Neural crest cell (in vitro differentiated cells): ENCODE data around the gene HOXA3. TPM values are rescaled to one million over a fixed set of nuclear protein-coding genes. Genes with fewer than 3 reads are reported as not detected.

Source experiments
- DNase-seq: peaks from one replicate; pipeline ENCODE4 v3.0.0; 2021; ENCODE audit warnings: low read depth, mixed read lengths, low spot score
- H3K27ac Mint-ChIP-seq: one replicate; pipeline ENCODE4 v1.8.0; 2021; ENCODE audit warnings: mild to moderate bottlenecking, mixed read lengths; ENCODE audit not compliant: unreplicated experiment
- H3K27me3 Mint-ChIP-seq: 2 replicates; pipeline ENCODE4 v1.8.0; 2021; ENCODE audit warnings: low read depth, mild to moderate bottlenecking, mixed read lengths
- H3K36me3 Mint-ChIP-seq: 2 replicates; pipeline ENCODE4 v1.8.0; 2021; ENCODE audit warnings: low read depth, mild to moderate bottlenecking, mixed read lengths
- H3K4me1 Mint-ChIP-seq: 2 replicates; pipeline ENCODE4 v1.8.0; 2021; ENCODE audit warnings: mixed read lengths
- H3K4me3 Mint-ChIP-seq: one replicate; pipeline ENCODE4 v1.8.0; 2021; ENCODE audit warnings: mild to moderate bottlenecking, mixed read lengths
- H3K9me3 Mint-ChIP-seq: 2 replicates; pipeline ENCODE4 v1.8.0; 2021; ENCODE audit warnings: mixed read lengths
- total RNA-seq: library from RNA; stranded (reverse); gene quantifications from 2 replicates; pipeline ENCODE4 v1.2.1, GENCODE V29; 2021
- TF ChIP-seq, protein P1 (sequence below): fragments of 200-600 bp; sonication (generic); conservative IDR thresholded peaks from 2 replicates; pipeline ENCODE4 v1.5.0; 2021; ENCODE audit warnings: antibody characterized with exemption, mild to moderate bottlenecking

The HOXA3 gene
- total RNA-seq, 1 donor from 2014 or later: 10.6 TPM

GRCh38 chr7:27145914-27146412 lies 6.4 kb downstream of the HOXA3 start:
- Mint-ChIP-seq H3K27me3 (peaks cover 100% of the 10 kb centered on the region), H3K4me1 (peaks cover 34% of the 10 kb centered on the region), H3K27ac (peak overlapping the region; percentile 22), H3K36me3 (peaks cover 5% of the 10 kb centered on the region), H3K9me3 (peaks cover 4% of the 10 kb centered on the region), H3K4me3 (peak overlapping the region; percentile 83)
- DNase-seq: no peak
- TF ChIP-seq, protein P1, sequence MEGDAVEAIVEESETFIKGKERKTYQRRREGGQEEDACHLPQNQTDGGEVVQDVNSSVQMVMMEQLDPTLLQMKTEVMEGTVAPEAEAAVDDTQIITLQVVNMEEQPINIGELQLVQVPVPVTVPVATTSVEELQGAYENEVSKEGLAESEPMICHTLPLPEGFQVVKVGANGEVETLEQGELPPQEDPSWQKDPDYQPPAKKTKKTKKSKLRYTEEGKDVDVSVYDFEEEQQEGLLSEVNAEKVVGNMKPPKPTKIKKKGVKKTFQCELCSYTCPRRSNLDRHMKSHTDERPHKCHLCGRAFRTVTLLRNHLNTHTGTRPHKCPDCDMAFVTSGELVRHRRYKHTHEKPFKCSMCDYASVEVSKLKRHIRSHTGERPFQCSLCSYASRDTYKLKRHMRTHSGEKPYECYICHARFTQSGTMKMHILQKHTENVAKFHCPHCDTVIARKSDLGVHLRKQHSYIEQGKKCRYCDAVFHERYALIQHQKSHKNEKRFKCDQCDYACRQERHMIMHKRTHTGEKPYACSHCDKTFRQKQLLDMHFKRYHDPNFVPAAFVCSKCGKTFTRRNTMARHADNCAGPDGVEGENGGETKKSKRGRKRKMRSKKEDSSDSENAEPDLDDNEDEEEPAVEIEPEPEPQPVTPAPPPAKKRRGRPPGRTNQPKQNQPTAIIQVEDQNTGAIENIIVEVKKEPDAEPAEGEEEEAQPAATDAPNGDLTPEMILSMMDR: no peak

GRCh38 chr7:27145165-27145913 lies 7.0 kb downstream of the HOXA3 start:
- H3K9me3 Mint-ChIP-seq: peaks cover 4% of the 10 kb centered on the region
- peak overlapping the region; percentile 83 for H3K4me3 Mint-ChIP-seq
- no peak overlapping the region for H3K27ac Mint-ChIP-seq
- H3K27me3 Mint-ChIP-seq: peaks cover 100% of the 10 kb centered on the region
- no peak for DNase-seq
- peaks cover 3% of the 10 kb centered on the region for H3K36me3 Mint-ChIP-seq
- peaks cover 32% of the 10 kb centered on the region for H3K4me1 Mint-ChIP-seq
- TF ChIP-seq, protein P1: no peak

DNA sequence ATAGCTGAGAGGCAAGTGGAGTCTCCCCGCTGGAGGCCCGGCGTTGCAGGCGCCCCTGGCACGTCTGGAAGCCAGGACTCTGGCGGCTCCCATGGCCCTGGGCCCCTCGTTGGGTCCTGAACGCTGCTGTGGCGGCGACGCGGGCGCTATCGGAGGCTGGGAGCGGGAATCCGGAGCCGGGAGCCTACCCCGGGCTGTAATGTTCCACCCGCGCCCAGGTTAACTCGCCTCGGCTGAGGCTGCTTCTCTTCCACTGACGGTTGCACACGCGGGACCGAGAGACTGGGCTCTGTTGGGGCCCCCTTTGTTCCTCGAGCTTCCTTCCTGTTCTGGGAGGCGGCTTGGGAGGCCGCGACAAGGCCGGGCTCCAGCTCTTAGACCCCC lies 7.6 kb downstream of the HOXA3 start:
- no peak for DNase-seq
- H3K27me3 Mint-ChIP-seq: peaks cover 100% of the 10 kb centered on the region
- H3K27ac Mint-ChIP-seq: no peak overlapping the region
- peak overlapping the region; percentile 83 for H3K4me3 Mint-ChIP-seq
- H3K9me3 Mint-ChIP-seq: peaks cover 4% of the 10 kb centered on the region
- peaks cover 32% of the 10 kb centered on the region for H3K4me1 Mint-ChIP-seq
- peaks cover 3% of the 10 kb centered on the region for H3K36me3 Mint-ChIP-seq
- TF ChIP-seq, protein P1: no peak

- TF ChIP-seq, protein P1: peak; percentile 34
- DNase-seq: no peak
- Mint-ChIP-seq H3K36me3 (peaks cover 3% of the 10 kb centered on the region), H3K9me3 (peaks cover 4% of the 10 kb centered on the region), H3K4me3 (peak overlapping the region; percentile 79), H3K27ac (no peak overlapping the region), H3K4me1 (peaks cover 32% of the 10 kb centered on the region), H3K27me3 (peaks cover 100% of the 10 kb centered on the region)
Measured at GRCh38 chr7:27143950-27144780, 8.2 kb downstream of the HOXA3 start.

DNA sequence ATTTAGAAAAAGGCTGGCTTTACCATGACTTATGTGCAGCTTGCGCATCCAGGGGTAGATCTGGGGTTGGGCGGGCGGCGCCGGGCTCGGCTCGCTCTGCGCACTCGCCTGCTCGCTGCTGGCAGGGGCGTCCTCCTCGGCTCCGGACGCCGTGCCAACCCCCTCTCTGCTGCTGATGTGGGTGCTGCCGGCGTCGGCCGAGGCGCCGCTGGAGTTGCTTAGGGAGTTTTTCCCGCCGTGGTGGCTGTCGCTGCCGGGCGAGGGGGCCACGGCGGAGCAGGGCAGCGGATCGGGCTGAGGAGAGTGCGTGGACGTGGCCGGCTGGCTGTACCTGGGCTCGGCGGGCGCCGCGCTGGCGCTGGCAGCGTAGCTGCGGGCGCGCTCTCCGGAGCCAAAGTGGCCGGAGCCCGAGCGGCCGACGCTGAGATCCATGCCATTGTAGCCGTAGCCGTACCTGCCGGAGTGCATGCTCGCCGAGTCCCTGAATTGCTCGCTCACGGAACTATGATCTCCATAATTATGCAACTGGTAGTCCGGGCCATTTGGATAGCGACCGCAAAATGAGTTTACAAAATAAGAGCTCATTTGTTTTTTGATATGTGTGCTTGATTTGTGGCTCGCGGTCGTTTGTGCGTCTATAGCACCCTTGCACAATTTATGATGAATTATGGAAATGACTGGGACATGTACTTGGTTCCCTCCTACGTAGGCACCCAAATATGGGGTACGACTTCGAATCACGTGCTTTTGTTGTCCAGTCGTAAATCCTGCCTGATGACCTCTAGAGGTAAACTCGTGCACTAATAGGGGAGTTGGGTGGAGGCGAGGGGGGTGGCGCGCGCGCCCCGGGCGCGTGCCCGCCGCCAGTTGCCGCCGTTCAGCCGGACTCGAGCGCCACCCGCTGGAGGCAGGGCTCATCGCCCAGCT lies 9.1 kb downstream of the HOXA3 start, which contains the start of gene HOXA5:
TSS of gene HOXA5 (minus strand) at position 659 of the 927 bp plus-strand sequence. CDS start at position 585, 74 bp downstream.
- TF ChIP-seq, protein P1: peak; percentile 88
- peak within 1 kb of the TSS; percentile 92 for H3K4me3 Mint-ChIP-seq
- peak; percentile 64 for DNase-seq
- H3K4me1 Mint-ChIP-seq: peaks cover 35% of the 10 kb centered on the region
- peaks cover 3% of the 10 kb centered on the region for H3K36me3 Mint-ChIP-seq
- peaks cover 100% of the 10 kb centered on the region for H3K27me3 Mint-ChIP-seq
- peaks cover 4% of the 10 kb centered on the region for H3K9me3 Mint-ChIP-seq
- H3K27ac Mint-ChIP-seq: peak within 1 kb of the TSS; percentile 13
